Motor neuron (in vitro differentiated cells): Measurements from ENCODE around the gene CHRNB2. TPM values are rescaled to one million over a fixed set of nuclear protein-coding genes. Genes with fewer than 3 reads are reported as not detected.

Source experiments
- ATAC-seq, 8 experiments: fragments of 200-7000 bp; cut with Tn5 transposase; replicated peaks in 6 of 8; 2 replicates each; pipeline ENCODE4 v1.8.0; 2021; ENCODE audit warnings: mild to moderate bottlenecking in 8 of 8, moderate library complexity in 8 of 8
- H3K27ac ChIP-seq, 2 donors: fragments of 250-450 bp; sonication (Bioruptor Pico); 2 replicates each; pipeline ENCODE4 v1.9.0; 2021; ENCODE audit warnings: antibody characterized with exemption in 2 of 2, mild to moderate bottlenecking in 2 of 2, moderate library complexity in 1 of 2
- H3K4me1 ChIP-seq, 2 donors: fragments of 250-450 bp; sonication (Bioruptor Pico); replicated peaks in 1 of 2; 2 replicates each; pipeline ENCODE4 v1.6.1; 2021; ENCODE audit warnings: antibody characterized with exemption in 2 of 2, mild to moderate bottlenecking in 2 of 2, moderate library complexity in 1 of 2
- H3K4me3 ChIP-seq, 5 donors: fragments of 250-450 bp; sonication (Bioruptor Pico); 2 replicates each; pipeline ENCODE4 v1.9.0; 2021; ENCODE audit warnings: antibody characterized with exemption in 5 of 5, mild to moderate bottlenecking in 5 of 5, moderate library complexity in 4 of 5
- WGBS, 10 experiments: fragments of 450-650 bp; shearing (Covaris generic); methylation state at CpG; one replicate each; pipeline ENCODE4 v1.0.0; 2022; 5-methylcytosine and 5-hydroxymethylcytosine counted together
- in situ Hi-C, 9 experiments: fragments of 400-800 bp; cut with MboI; loops; one replicate each; pipeline ENCODE4 v1.15.0; 2021; ENCODE audit warnings: low sequenced_read_pairs in 9 of 9, low pct_unique_long_range_greater_than_20kb in 2 of 9; ENCODE audit not compliant: unreplicated experiment in 9 of 9
- total RNA-seq, 8 experiments: library from RNA; unstranded; fragments of 300-600 nt; gene quantifications; 2 replicates each; pipeline versions ENCODE4 v1.2.3 to v1.2.4, GENCODE V29; 2022

CHRNB2 gene
- total RNA-seq, 8 experiments from 2014 or later, result 0.81 to 31.9 (median 11.6) TPM

DNA sequence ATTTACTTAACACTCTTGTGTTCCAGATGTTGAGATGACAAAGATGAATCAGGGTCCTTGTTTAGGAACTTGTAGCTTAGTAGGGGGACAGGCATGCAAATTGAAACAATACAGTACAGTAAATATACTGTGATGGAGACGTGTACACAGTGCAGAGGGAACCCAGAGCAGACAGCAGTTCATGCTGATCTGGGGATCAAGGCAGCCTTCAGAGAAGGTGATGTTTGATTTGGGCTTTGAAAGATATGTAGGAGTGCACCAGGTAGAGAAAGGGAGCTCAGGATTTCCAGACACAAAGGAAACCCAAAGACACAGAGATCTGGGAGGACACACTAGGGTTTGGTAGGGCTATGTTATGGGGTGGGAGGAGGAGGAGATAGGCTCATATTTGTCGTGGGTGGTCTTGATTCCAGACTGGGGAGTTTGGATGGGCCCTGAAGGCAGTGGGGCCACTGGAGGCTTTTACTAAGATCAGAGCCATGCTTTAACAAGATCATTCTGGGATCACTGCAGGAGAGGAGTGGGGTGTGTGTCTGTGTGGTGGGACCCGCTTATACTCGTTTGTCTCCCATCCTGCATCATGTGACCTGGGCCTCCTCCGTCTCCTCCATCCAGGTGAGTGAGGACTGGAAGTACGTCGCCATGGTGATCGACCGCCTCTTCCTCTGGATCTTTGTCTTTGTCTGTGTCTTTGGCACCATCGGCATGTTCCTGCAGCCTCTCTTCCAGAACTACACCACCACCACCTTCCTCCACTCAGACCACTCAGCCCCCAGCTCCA lies 7.8 kb downstream of the CHRNB2 start:
- WGBS, 10 experiments, result 84 to 100% (median 87%) methylated on average over 3 to 9 of the region's 10 CpGs; no CpG with 5 or more reads in 3 of the 10 experiments
- H3K4me3 ChIP-seq, result no peak overlapping the region
- ATAC-seq, result peak in 3 of 8 experiments; percentile 2 to 9 (median 3)
- H3K4me1 ChIP-seq, result peaks cover 18 to 25% of the 10 kb centered on the region in 2 donors
- in situ Hi-C loops, result no loop called here
- no peak overlapping the region for H3K27ac ChIP-seq

DNA sequence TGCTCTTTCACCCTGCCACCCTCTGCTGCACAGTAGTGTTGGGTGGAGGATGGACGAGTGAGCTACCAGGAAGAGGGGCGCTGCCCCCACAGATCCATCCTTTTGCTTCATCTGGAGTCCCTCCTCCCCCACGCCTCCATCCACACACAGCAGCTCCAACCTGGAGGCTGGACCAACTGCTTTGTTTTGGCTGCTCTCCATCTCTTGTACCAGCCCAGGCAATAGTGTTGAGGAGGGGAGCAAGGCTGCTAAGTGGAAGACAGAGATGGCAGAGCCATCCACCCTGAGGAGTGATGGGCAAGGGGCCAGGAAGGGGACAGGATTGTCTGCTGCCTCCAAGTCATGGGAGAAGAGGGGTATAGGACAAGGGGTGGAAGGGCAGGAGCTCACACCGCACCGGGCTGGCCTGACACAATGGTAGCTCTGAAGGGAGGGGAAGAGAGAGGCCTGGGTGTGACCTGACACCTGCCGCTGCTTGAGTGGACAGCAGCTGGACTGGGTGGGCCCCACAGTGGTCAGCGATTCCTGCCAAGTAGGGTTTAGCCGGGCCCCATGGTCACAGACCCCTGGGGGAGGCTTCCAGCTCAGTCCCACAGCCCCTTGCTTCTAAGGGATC lies 8.5 kb downstream of the CHRNB2 start:
- H3K27ac ChIP-seq, result no peak overlapping the region
- in situ Hi-C loops, result no loop called here
- H3K4me3 ChIP-seq, result no peak overlapping the region
- ATAC-seq, result peak in 1 of 8 experiments; percentile 4
- H3K4me1 ChIP-seq, result peaks cover 18 to 25% of the 10 kb centered on the region in 2 donors
- WGBS, 10 experiments, result 50 to 100% (median 92%) methylated on average over 1 to 5 of the region's 8 CpGs; no CpG with 5 or more reads in 3 of the 10 experiments

DNA sequence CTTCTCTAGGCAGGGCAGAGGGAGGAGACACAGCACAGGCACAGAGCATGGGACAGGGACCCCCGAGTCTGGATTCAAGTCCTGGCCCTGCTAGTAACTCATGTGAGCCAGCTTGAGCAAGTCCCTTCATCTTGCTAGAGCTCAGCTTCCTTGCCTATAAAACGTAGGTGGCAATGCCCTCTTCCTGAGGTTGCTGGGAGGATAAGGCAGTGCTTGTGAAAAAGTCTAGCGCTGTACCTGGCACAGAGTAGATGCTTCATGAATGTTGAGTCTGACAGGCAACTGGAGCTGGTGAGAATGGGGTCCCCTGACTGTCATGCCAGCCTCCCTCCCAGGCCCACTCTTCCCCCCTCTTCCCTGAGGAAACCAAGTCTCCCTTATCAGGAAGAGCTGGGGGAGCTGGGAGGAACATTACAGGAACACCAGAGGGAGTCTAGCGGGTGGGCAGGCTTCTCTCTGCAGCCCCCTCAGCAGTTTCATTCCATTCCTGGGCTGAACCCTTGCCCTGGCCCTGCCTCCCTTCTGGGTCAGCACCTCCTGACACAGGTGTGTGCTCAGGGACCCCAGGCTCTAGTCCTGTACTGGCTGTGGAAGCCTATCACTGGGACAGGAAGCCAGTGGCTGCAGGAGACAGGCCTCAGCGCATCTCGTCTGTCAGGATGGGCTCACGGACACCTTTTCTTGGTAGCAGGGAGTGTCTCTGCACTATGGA lies 9.9 kb downstream of the CHRNB2 start:
- ATAC-seq, result no peak
- in situ Hi-C loops, result no loop called here
- peaks cover 10 to 19% of the 10 kb centered on the region in 2 donors for H3K4me1 ChIP-seq
- no peak overlapping the region for H3K27ac ChIP-seq
- no peak overlapping the region for H3K4me3 ChIP-seq
- WGBS, 10 experiments, result 47 to 100% (median 80%) methylated on average over 1 to 4 of the region's 7 CpGs; no CpG with 5 or more reads in 1 of the 10 experiments

DNA sequence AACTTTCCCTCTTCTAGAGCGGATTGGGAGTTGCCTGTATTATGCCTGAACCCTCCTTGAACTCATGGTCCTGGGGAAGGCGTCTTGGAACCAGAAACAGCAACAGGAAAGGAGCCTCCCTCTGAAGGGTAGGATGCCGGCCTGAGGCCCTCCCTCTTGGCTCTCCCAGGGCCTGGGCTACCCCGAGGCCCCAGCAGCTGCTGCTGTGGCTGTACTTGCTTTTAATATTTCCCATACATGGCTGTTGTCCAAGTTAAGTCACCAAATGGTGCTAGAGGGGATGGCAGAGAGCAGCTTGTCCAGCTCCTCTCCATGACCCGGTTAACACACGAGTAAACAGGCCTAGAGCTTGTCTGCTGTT lies 10.5 kb downstream of the CHRNB2 start:
- 33 to 100% (median 93%) methylated on average over 1 to 6 of the region's 6 CpGs; no CpG with 5 or more reads in 4 of the 10 experiments for WGBS, 10 experiments
- in situ Hi-C loops, result no loop called here
- ATAC-seq, result peak in 4 of 8 experiments; percentile 6 to 95 (median 81)

DNA sequence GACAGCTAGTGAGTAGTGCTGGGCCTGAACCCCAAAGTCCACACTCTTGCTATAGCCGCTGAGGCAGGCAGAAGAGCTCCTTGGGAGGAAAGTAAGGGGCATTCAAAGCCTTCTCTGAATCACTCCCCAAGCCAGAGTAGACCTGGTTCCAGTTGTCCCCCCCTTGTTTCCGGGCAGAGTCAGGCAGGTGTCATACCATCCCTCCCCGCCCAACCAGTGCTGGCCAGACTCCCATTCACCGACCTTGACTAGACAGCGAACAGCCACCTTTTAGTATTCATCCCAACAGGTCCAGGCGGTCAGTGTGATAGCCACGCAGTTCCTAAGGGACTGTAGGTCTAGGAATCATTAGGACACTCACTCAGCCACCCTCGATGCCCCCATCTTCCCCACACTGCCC lies 11.8 kb downstream of the CHRNB2 start:
- no peak overlapping the region for H3K4me3 ChIP-seq
- no peak for ATAC-seq
- H3K4me1 ChIP-seq, result peaks cover 0 to 8% of the 10 kb centered on the region in 2 donors
- H3K27ac ChIP-seq, result no peak overlapping the region
- in situ Hi-C loops, result no loop called here
- 93 to 100% (median 96%) methylated on average over 1 to 5 of the region's 8 CpGs; no CpG with 5 or more reads in 4 of the 10 experiments for WGBS, 10 experiments

More for the DNA sequence above, 10.5 kb downstream of the CHRNB2 start:
- Histone ChIP-seq H3K27ac (no peak overlapping the region), H3K4me3 (no peak overlapping the region), H3K4me1 (peaks cover 5 to 14% of the 10 kb centered on the region in 2 donors)

DNA sequence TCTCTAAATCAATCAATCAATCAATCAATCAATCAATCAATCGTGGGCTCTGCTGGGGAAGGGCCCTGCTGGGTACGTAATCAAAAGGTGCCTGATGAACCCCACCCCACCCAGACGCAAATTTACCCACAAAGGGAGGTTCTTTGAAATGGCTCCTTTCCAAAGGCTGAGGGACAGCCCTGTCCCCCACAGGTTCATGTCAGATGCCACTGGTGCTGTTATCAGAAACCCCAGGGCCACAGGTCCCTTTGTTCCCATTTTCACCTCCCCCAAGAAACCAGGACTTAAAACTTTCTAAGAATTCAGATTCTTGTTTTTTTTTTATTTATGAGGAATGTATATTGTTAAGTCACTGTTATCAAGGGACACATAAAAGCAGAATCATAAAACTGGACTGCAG lies 14.2 kb downstream of the CHRNB2 start:
- H3K4me1 ChIP-seq, result no peaks in the 10 kb centered on the region
- WGBS, 10 experiments, result 0 to 100% (median 0%) methylated on average over 1 to 3 of the region's 3 CpGs; no CpG with 5 or more reads in 5 of the 10 experiments
- in situ Hi-C loops, result no loop called here
- H3K27ac ChIP-seq, result no peak overlapping the region
- no peak overlapping the region for H3K4me3 ChIP-seq
- ATAC-seq, result no peak

DNA sequence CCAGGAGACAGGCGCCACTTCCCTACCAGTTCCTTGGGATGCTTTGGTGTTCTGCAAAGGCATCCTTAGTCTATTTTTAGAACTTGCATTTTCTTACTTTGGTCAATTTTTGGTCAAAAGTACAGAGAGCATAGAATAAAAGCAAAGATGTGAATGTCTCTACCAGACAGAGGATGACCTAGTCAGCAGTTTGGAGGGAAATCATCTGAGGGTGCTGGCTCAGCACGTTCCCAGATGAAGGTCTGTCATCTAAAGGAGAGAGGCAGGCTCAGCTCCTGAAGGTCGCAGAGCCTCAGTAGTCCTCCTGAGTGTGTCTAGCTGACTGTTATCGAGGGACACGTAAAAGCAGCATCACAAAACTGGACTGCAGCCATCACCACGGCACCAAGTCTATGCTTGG lies 15.3 kb downstream of the CHRNB2 start:
- ATAC-seq, result no peak
- H3K4me3 ChIP-seq, result no peak overlapping the region
- in situ Hi-C loops, result no loop called here
- H3K27ac ChIP-seq, result no peak overlapping the region
- 70 to 100% (median 94%) methylated on average over 1 to 5 of the region's 6 CpGs; no CpG with 5 or more reads in 2 of the 10 experiments for WGBS, 10 experiments
- no peaks in the 10 kb centered on the region for H3K4me1 ChIP-seq

DNA sequence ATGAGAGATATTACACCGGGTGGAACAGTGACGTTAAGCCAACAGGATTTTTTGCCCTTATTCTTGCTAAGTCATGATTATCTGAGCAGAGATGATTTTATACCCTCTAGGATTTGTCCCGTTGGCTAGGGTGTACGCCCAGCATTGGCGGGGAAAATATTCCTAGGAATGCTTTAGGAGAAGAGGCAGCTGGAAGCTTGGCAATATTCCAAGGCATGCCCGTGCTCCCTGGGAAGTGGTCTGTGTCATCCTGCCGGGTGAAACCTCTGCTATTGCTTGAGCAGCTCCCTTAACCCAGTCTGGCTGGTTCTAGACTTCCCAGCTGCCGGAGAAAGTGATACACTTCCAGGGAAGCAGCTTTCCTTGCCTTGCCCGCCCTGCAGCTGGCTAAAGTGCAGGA lies 16.2 kb downstream of the CHRNB2 start:
- 60 to 95% (median 82%) methylated on average over 1 to 9 of the region's 9 CpGs; no CpG with 5 or more reads in 1 of the 10 experiments for WGBS, 10 experiments
- ATAC-seq, result peak in 1 of 8 experiments; percentile 15

DNA sequence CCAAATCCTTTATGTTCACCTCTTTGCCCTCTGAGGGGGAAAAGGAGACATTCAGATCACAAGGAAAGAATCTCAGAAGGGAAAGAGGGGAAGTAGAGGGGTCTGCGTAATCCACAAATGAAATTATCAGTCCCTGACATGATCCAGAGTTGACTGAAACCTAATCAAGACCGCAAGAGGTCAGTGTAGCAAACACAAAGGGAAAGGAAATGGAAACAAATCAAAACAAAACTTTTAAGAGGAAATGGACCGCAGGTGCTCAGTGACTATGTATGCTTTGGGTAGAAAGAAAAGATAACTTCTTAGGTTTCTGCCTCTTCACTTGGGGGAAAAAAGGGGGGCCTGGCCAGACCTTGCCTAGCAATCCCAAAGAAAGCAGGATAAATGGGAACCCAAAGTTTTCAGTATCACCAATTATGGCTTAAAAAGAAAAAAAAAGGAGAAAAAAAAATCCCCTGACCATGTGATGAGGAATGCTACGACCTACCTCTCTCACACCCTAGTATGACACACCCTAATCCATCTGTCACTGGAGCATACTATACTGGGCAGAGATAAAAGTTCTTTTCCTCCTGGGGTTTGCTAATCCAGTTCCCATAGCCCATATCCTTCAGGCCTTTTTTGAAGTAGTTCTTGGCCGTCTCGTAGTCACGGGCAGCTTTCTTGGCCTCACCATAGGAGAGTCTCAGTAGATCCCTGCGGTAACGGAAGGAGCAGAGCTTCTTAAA lies 16.9 kb downstream of the CHRNB2 start:
- ATAC-seq, result peak in 2 of 8 experiments; percentile 64 to 94
- Histone ChIP-seq H3K4me3 (no peak overlapping the region), H3K4me1 (no peaks in the 10 kb centered on the region), H3K27ac (no peak overlapping the region)
- 49 to 100% (median 93%) methylated on average over 2 to 9 of the region's 9 CpGs; no CpG with 5 or more reads in 1 of the 10 experiments for WGBS, 10 experiments
- in situ Hi-C loops, result no loop called here

More for the DNA sequence above, 16.2 kb downstream of the CHRNB2 start:
- Histone ChIP-seq H3K4me3 (no peak overlapping the region), H3K4me1 (no peaks in the 10 kb centered on the region), H3K27ac (no peak overlapping the region)
- in situ Hi-C loops, result no loop called here

DNA sequence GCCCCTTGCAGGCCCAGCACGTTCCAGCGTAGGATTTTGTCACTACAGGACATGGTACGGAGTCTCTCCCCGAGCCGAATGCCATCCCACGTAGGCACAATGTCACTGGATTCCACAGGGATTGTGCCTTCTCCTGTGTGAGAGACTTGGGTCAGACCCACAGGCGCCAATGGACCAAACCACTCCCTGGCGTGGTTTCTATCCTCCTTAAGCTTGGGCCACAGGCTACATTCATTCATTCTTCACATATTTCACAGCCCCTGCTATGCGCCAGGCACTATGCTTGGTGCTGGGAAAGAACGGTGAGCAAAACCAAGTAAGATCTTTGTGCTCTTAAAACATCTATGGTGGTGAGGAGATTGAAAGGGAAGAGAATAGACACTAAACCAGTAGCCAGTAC lies 18.7 kb downstream of the CHRNB2 start:
- in situ Hi-C loops, result no loop called here
- ATAC-seq, result no peak
- 87 to 100% (median 92%) methylated on average over 1 to 10 of the region's 10 CpGs; no CpG with 5 or more reads in 3 of the 10 experiments for WGBS, 10 experiments
- Histone ChIP-seq H3K4me3 (no peak overlapping the region), H3K27ac (no peak overlapping the region), H3K4me1 (no peaks in the 10 kb centered on the region)

DNA sequence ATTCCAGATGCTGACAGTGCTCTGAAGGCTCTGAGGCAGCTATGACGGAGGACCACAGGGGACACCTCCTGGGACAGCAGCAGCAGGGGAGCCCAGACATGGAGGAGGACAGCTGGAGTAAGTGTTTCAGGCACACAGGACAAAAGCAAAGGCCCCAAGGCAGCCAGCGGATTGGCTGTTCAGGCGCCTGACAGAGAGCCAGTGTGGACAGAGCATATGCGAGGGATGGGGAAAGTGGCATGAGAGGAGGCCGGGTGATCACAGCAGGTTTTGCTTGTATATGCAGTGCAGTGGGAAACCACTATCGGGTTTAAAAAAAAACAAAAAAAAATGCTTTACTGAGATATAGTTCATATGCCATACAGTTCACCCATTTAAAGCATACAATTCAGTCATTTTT lies 19.1 kb downstream of the CHRNB2 start:
- in situ Hi-C loops, result no loop called here
- no peak for ATAC-seq
- Histone ChIP-seq H3K4me3 (no peak overlapping the region), H3K27ac (no peak overlapping the region), H3K4me1 (no peaks in the 10 kb centered on the region)
- 86 to 100% (median 93%) methylated on average over 1 to 6 of the region's 6 CpGs; no CpG with 5 or more reads in 1 of the 10 experiments for WGBS, 10 experiments

DNA sequence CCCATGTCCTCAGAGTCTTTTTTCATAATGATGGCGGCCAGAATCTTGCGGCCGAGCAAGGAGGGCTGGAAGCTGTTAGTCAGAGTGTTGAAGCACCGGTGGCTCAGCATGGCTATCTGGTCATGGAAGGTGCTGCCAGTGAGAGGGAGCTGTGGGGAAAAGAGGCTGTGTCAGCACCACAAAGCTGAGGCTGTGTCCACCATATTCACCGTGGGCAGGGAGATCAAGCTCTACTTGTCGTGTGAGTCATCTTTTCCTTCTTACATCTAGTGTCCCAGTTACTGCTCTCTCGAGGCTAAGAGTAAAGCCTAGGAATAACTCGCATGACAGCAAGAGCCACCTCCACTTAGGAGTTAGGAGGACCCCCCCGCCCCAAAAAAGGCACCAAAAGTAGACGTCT lies 22.2 kb downstream of the CHRNB2 start:
- in situ Hi-C loops, result no loop called here
- no peak overlapping the region for H3K27ac ChIP-seq

More for the DNA sequence above, 22.2 kb downstream of the CHRNB2 start:
- WGBS, 10 experiments, result 80 to 100% (median 97%) methylated on average over 1 to 7 of the region's 10 CpGs; no CpG with 5 or more reads in 3 of the 10 experiments
- no peak overlapping the region for H3K4me3 ChIP-seq
- H3K4me1 ChIP-seq, result no peaks in the 10 kb centered on the region
- no peak for ATAC-seq
